ENCODE data around the gene PTPRO. TPM values are rescaled to one million over a fixed set of nuclear protein-coding genes. Genes with fewer than 3 reads are reported as not detected.

The PTPRO gene
- total and polyA plus RNA-seq, 3 donors from 2014 or later = 1.1 to 1.9 (median 1.6) TPM

- no peaks in the 10 kb centered on the region for H3K9me3 ChIP-seq
- no peaks in the 10 kb centered on the region for H3K36me3 ChIP-seq (ENCODE audit: low read depth, missing control alignments)
- no peaks in the 10 kb centered on the region for H3K27me3 ChIP-seq
- H3K4me3 ChIP-seq = no peak overlapping the region
- TF ChIP-seq POLR2A (IDR thresholded peaks at IDR 0.05) = no peak
- TF ChIP-seq CTCF (IDR thresholded peaks at IDR 0.05) = no peak
- intact Hi-C loops (cut with DNase I; ENCODE audit: low total_unique reads) = no loop called here
- no peaks in the 10 kb centered on the region for H3K4me1 ChIP-seq
- DNase-seq = no peak
- H3K27ac ChIP-seq = no peak overlapping the region
- 39 to 50% methylated on average over 4 of the region's 4 CpGs for WGBS, 2 donors
Measured at GRCh38 chr12:15494329-15495046, 172.2 kb downstream of the PTPRO start.

GRCh38 chr12:15495746-15496145 is 173.4 kb downstream of the PTPRO start:
- WGBS, 2 donors = 0% methylated on average over 1 of the region's 1 CpG

GRCh38 chr12:15496738-15497137 is 174.4 kb downstream of the PTPRO start:
- no peak for DNase-seq
- H3K4me3 ChIP-seq = no peak overlapping the region
- H3K27me3 ChIP-seq = no peaks in the 10 kb centered on the region
- intact Hi-C loops (cut with DNase I; ENCODE audit: low total_unique reads) = no loop called here
- TF ChIP-seq POLR2A (IDR thresholded peaks at IDR 0.05) (no peak), CTCF (IDR thresholded peaks at IDR 0.05) (no peak)
- no peaks in the 10 kb centered on the region for H3K4me1 ChIP-seq
- no peaks in the 10 kb centered on the region for H3K9me3 ChIP-seq
- H3K36me3 ChIP-seq (ENCODE audit: low read depth, missing control alignments) = no peaks in the 10 kb centered on the region
- H3K27ac ChIP-seq = no peak overlapping the region

More at GRCh38 chr12:15495746-15496145, 173.4 kb downstream of the PTPRO start:
- no peaks in the 10 kb centered on the region for H3K36me3 ChIP-seq (ENCODE audit: low read depth, missing control alignments)
- H3K4me3 ChIP-seq = no peak overlapping the region
- no peaks in the 10 kb centered on the region for H3K9me3 ChIP-seq
- TF ChIP-seq POLR2A (IDR thresholded peaks at IDR 0.05) = no peak
- no peak for TF ChIP-seq CTCF (IDR thresholded peaks at IDR 0.05)
- H3K27ac ChIP-seq = no peak overlapping the region
- intact Hi-C loops (cut with DNase I; ENCODE audit: low total_unique reads) = no loop called here
- no peaks in the 10 kb centered on the region for H3K4me1 ChIP-seq
- no peak for DNase-seq
- H3K27me3 ChIP-seq = no peaks in the 10 kb centered on the region

- Histone ChIP-seq H3K27ac (no peak overlapping the region), H3K9me3 (no peaks in the 10 kb centered on the region), H3K27me3 (no peaks in the 10 kb centered on the region), H3K4me1 (no peaks in the 10 kb centered on the region), H3K4me3 (no peak overlapping the region), H3K36me3 (ENCODE audit: low read depth, missing control alignments) (no peaks in the 10 kb centered on the region)
- intact Hi-C loops (cut with DNase I; ENCODE audit: low total_unique reads) = no loop called here
- TF ChIP-seq CTCF (IDR thresholded peaks at IDR 0.05) (no peak), POLR2A (IDR thresholded peaks at IDR 0.05) (no peak)
- WGBS, 2 donors = 69 to 71% methylated on average over 4 of the region's 4 CpGs
- no peak for DNase-seq
Measured at GRCh38 chr12:15497671-15498292, 175.5 kb downstream of the PTPRO start.

GRCh38 chr12:15502211-15502610 is 179.9 kb downstream of the PTPRO start:
- 44 to 49% methylated on average over 2 of the region's 2 CpGs for WGBS, 2 donors

More at GRCh38 chr12:15502211-15502610, 179.9 kb downstream of the PTPRO start:
- no peaks in the 10 kb centered on the region for H3K9me3 ChIP-seq
- no peaks in the 10 kb centered on the region for H3K36me3 ChIP-seq (ENCODE audit: low read depth, missing control alignments)
- DNase-seq = no peak
- H3K4me1 ChIP-seq = no peaks in the 10 kb centered on the region
- no peaks in the 10 kb centered on the region for H3K27me3 ChIP-seq
- H3K27ac ChIP-seq = no peak overlapping the region
- no peak for TF ChIP-seq CTCF (IDR thresholded peaks at IDR 0.05)
- TF ChIP-seq POLR2A (IDR thresholded peaks at IDR 0.05) = no peak
- H3K4me3 ChIP-seq = no peak overlapping the region
- intact Hi-C loops (cut with DNase I; ENCODE audit: low total_unique reads) = no loop called here
